A549 (cell line): ENCODE results near the gene MIOX. TPM values are rescaled to one million over a fixed set of nuclear protein-coding genes. Genes with fewer than 3 reads are reported as not detected.
A peak's percentile ranks its signal among the peaks of the same experiment; 100 is the strongest.

ENCODE experiments used
- ATAC-seq, 2 experiments: fragments of 200-7000 bp in 1 of 2; fragments of >200 bp in 1 of 2; cut with Nextera tagmentation in 1 of 2; cut with Tn5 transposase in 1 of 2; 3 replicates each; pipeline versions ENCODE4 v1.8.0 to v1.9.1; 2018 to 2020; ENCODE audit warnings: mild to moderate bottlenecking in 1 of 2, moderate library complexity in 1 of 2
- CTCF ChIA-PET: fragments of 300-600 bp; sonication (Branson Sonifier 250); formaldehyde crosslinking; extraction: SDS; loops from one replicate; lab custom pipeline; 2021; ENCODE audit warnings: antibody characterized with exemption, inconsistent platforms; lab: Yijun Ruan, JAX
- POLR2A ChIA-PET: fragments of 350-600 bp; formaldehyde crosslinking; extraction: SDS; loops from one replicate; lab custom pipeline; 2021; ENCODE audit warnings: antibody characterized with exemption, inconsistent platforms; lab: Yijun Ruan, JAX
- DNase-seq, 2 experiments: peaks; one replicate each; pipeline versions ENCODE4 v3.0.0 to v3.0.0-alpha.2; 2011 to 2016; ENCODE audit warnings: low read depth in 1 of 2, low spot score in 1 of 2
- FAIRE-seq: peaks from 2 replicates; lab custom pipeline; 2011; peaks lifted over from hg19 to GRCh38; lab: Jason Lieb, UNC
- H3K27ac ChIP-seq, 2 experiments: fragments of >200 bp; sonication (Bioruptor Twin); formaldehyde crosslinking; 3 replicates each; pipeline ENCODE4 v1.5.1; 2016 to 2017
- H3K4me1 ChIP-seq: fragments of >200 bp; sonication (Bioruptor Twin); formaldehyde crosslinking; 3 replicates; pipeline ENCODE4 v1.6.1; 2016
- H3K4me2 ChIP-seq: fragments of >200 bp; sonication (Bioruptor Twin); formaldehyde crosslinking; 3 replicates; pipeline ENCODE4 v1.6.1; 2016
- H3K4me3 ChIP-seq: fragments of >200 bp; sonication (Bioruptor Twin); formaldehyde crosslinking; 3 replicates; pipeline ENCODE4 v1.5.1; 2016
- H3K9me3 ChIP-seq: fragments of >200 bp; sonication (Bioruptor Twin); formaldehyde crosslinking; 3 replicates; pipeline ENCODE4 v1.6.1; 2016
- ATOH8 ChIP-seq: fragments of 250-450 bp; sonication (Bioruptor Pico); IDR thresholded peaks from 2 replicates; pipeline ENCODE4 v1.5.0; 2020; ENCODE audit warnings: low read depth, mild to moderate bottlenecking, moderate library complexity
- CBX2 ChIP-seq: fragments of 200-600 bp; sonication (generic); IDR thresholded peaks from 2 replicates; pipeline ENCODE4 v1.6.1; 2016; ENCODE audit warnings: low read depth, mild to moderate bottlenecking, borderline replicate concordance
- CBX8 ChIP-seq: fragments of 200-600 bp; sonication (generic); IDR thresholded peaks from 2 replicates; pipeline ENCODE4 v1.6.1; 2016
- CHD2 ChIP-seq: fragments of 150-350 bp; IDR thresholded peaks from 2 replicates; pipeline ENCODE4 v1.6.1; 2014; ENCODE audit warnings: low read length; ENCODE audit not compliant: partially characterized antibody
- EHF ChIP-seq: fragments of 250-450 bp; sonication (Bioruptor Pico); IDR thresholded peaks from 2 replicates; pipeline ENCODE4 v1.5.0; 2020; ENCODE audit warnings: mild to moderate bottlenecking
- EHMT2 ChIP-seq: fragments of 200-600 bp; sonication (generic); IDR thresholded peaks from 2 replicates; pipeline ENCODE4 v1.6.1; 2016; ENCODE audit warnings: antibody characterized with exemption, low read depth, mild to moderate bottlenecking, moderate library complexity
- ELK1 ChIP-seq: fragments of 150-350 bp; IDR thresholded peaks from 2 replicates; pipeline ENCODE4 v1.6.1; 2014; ENCODE audit warnings: low read depth, mild to moderate bottlenecking, low read length
- EP300 ChIP-seq, 2 experiments: fragments of >200 bp; sonication (Bioruptor Twin); formaldehyde crosslinking; IDR thresholded peaks; 2 replicates in 1 of 2; 3 replicates in 1 of 2; pipeline ENCODE4 v1.6.1; 2016 to 2017
- FOXS1 ChIP-seq: fragments of 250-450 bp; sonication (Bioruptor Pico); IDR thresholded peaks from 2 replicates; pipeline ENCODE4 v1.5.0; 2020; ENCODE audit warnings: mild to moderate bottlenecking, moderate library complexity
- HDAC2 ChIP-seq: fragments of 200-600 bp; sonication (generic); IDR thresholded peaks from 2 replicates; pipeline ENCODE4 v1.6.1; 2016
- HES2 ChIP-seq: fragments of >200 bp; sonication (Bioruptor Twin); formaldehyde crosslinking; IDR thresholded peaks from 2 replicates; pipeline ENCODE4 v1.6.1; 2016
- HOXA7 ChIP-seq: fragments of 250-450 bp; sonication (Bioruptor Pico); IDR thresholded peaks from 2 replicates; pipeline ENCODE4 v1.5.0; 2020; ENCODE audit warnings: mild to moderate bottlenecking, moderate library complexity
- HOXB13 ChIP-seq: fragments of 250-450 bp; sonication (Bioruptor Pico); IDR thresholded peaks from 2 replicates; pipeline ENCODE4 v1.5.0; 2020; ENCODE audit warnings: low read depth, mild to moderate bottlenecking, moderate library complexity
- JUN ChIP-seq, 2 experiments: fragments of >200 bp; sonication (Bioruptor Twin); formaldehyde crosslinking; IDR thresholded peaks; 2 replicates in 1 of 2; 3 replicates in 1 of 2; pipeline ENCODE4 v1.6.1; 2016 to 2017
- JUNB ChIP-seq: fragments of >200 bp; sonication (Bioruptor Twin); formaldehyde crosslinking; IDR thresholded peaks from 2 replicates; pipeline ENCODE4 v1.6.1; 2016
- MAFK ChIP-seq: fragments of 450-650 bp; IDR thresholded peaks from 2 replicates; pipeline ENCODE4 v1.6.1; 2014; ENCODE audit not compliant: partially characterized antibody
- MYC ChIP-seq: IDR thresholded peaks from 2 replicates; pipeline ENCODE4 v1.6.1; 2012; ENCODE audit warnings: mild to moderate bottlenecking, inconsistent platforms, low read length, improper control_type of control experiment, borderline replicate concordance
- NPAS2 ChIP-seq: fragments of 250-450 bp; sonication (Bioruptor Pico); IDR thresholded peaks from 2 replicates; pipeline ENCODE4 v1.8.0; 2022; ENCODE audit warnings: mild to moderate bottlenecking, moderate library complexity, borderline replicate concordance
- NR3C1 ChIP-seq: fragments of >200 bp; sonication (Bioruptor Twin); formaldehyde crosslinking; IDR thresholded peaks from 3 replicates; pipeline ENCODE4 v1.6.1; 2017
- PBX3 ChIP-seq: IDR thresholded peaks from 2 replicates; pipeline ENCODE4 v1.6.1; 2012
- POLR2AphosphoS2 ChIP-seq: conservative IDR thresholded peaks from 2 replicates; pipeline ENCODE4 v1.6.1; 2012; ENCODE audit warnings: low read length, improper control_type of control experiment, inconsistent platforms
- RAD21 ChIP-seq, 2 experiments: fragments of >200 bp in 1 of 2; sonication (Bioruptor Twin) in 1 of 2; formaldehyde crosslinking in 1 of 2; IDR thresholded peaks in 1 of 2; conservative IDR thresholded peaks in 1 of 2; 2 replicates in 1 of 2; 3 replicates in 1 of 2; pipeline ENCODE4 v1.6.1; 2012 to 2018; ENCODE audit warnings: inconsistent platforms in 1 of 2
- RARB ChIP-seq: fragments of 250-450 bp; sonication (Bioruptor Pico); IDR thresholded peaks from 2 replicates; pipeline ENCODE4 v1.8.0; 2021; ENCODE audit warnings: mild to moderate bottlenecking, moderate library complexity
- RNF2 ChIP-seq: fragments of 200-600 bp; sonication (generic); IDR thresholded peaks from 2 replicates; pipeline ENCODE4 v1.6.1; 2016; ENCODE audit warnings: low read depth, mild to moderate bottlenecking, antibody characterized with exemption, moderate library complexity, borderline replicate concordance
- SMC3 ChIP-seq: fragments of >200 bp; sonication (Bioruptor Twin); formaldehyde crosslinking; IDR thresholded peaks from 3 replicates; pipeline ENCODE4 v1.6.1; 2018; ENCODE audit warnings: inconsistent platforms
- SREBF2 ChIP-seq: fragments of 450-650 bp; IDR thresholded peaks from 2 replicates; pipeline ENCODE4 v1.6.1; 2014; ENCODE audit warnings: mild to moderate bottlenecking, moderate library complexity
- ZNF302 ChIP-seq: fragments of 250-450 bp; sonication (Bioruptor Pico); IDR thresholded peaks from 2 replicates; pipeline ENCODE4 v1.9.0; 2021; ENCODE audit warnings: inconsistent platforms, mild to moderate bottlenecking, moderate library complexity
- ZSCAN20 ChIP-seq: fragments of 250-450 bp; sonication (Bioruptor Pico); IDR thresholded peaks from 2 replicates; pipeline ENCODE4 v1.8.0; 2022; ENCODE audit warnings: mild to moderate bottlenecking, moderate library complexity
- WGBS: methylation state at CpG from one replicate; pipeline ENCODE4 v1.1.6; 2017; ENCODE audit errors: missing lambda C conversion rate; 5-methylcytosine and 5-hydroxymethylcytosine counted together
- polyA plus RNA-seq, 4 experiments: library from polyadenylated mRNA; depleted of rRNA in 3 of 4; stranded (reverse); fragments of >200 nt; fragmentation: RNase III in 1 of 4; extraction: RNeasy Plus Mini Kit Qiagen cat#74134 plus additional on column Dnase treatment in 1 of 4; gene quantifications; 2 replicates in 3 of 4; 3 replicates in 1 of 4; pipeline ENCODE4 v1.2.3, GENCODE V29; 2011 to 2017

Gene MIOX
- polyA plus RNA-seq, 2 of the 4 experiments (the other 2 are of a cell fraction), result 0.08 TPM; not detected in 1

GRCh38 chr22:50500452-50500851, 13.8 kb downstream of the MIOX start (continued):
- no peak for TF ChIP-seq POLR2AphosphoS2
- no peak for TF ChIP-seq HOXA7
- no peak for TF ChIP-seq CHD2

GRCh38 chr22:50502096-50502495, 15.4 kb downstream of the MIOX start:
- CTCF ChIA-PET, result interaction anchor here (0.9 to 1.2 kb wide), 3 partner anchors 61 to 160 kb away, joined by 3 to 5 read pairs (median 3); partner anchors contain the start of gene SYCE3
- no peak for TF ChIP-seq POLR2AphosphoS2
- TF ChIP-seq JUN (IDR thresholded peaks at IDR 0.05), result no peak
- no peak for TF ChIP-seq ZNF302 (CRISPR knock-in tag)
- no peak for TF ChIP-seq RAD21 (conservative IDR thresholded peaks at IDR 0.05 in 1 of 2, IDR thresholded peaks at IDR 0.05 in 1 of 2)
- no peak for TF ChIP-seq SREBF2
- TF ChIP-seq CBX2, result no peak
- no peak for TF ChIP-seq MYC
- TF ChIP-seq HES2, result no peak
- TF ChIP-seq NR3C1, result no peak
- TF ChIP-seq ATOH8 (CRISPR knock-in tag), result no peak
- no peak for TF ChIP-seq NPAS2 (CRISPR knock-in tag)
- TF ChIP-seq FOXS1 (CRISPR knock-in tag), result no peak
- no peak for TF ChIP-seq HOXA7
- POLR2A ChIA-PET, result no interaction called here
- Histone ChIP-seq H3K27ac (no peak overlapping the region), H3K4me3 (no peak overlapping the region), H3K4me2 (no peak overlapping the region), H3K4me1 (peaks cover 11% of the 10 kb centered on the region; the same call in 1 of the 3 replicates), H3K9me3 (no peaks in the 10 kb centered on the region)
- WGBS, result 87% methylated on average over 5 of the region's 6 CpGs
- FAIRE-seq, result no peak
- DNase-seq, result no peak
- no peak for ATAC-seq

- 81% methylated on average over 3 of the region's 24 CpGs for WGBS
- ChIA-PET CTCF (interaction anchor here (0.9 to 1.8 kb wide), 2 partner anchors 60 to 252 kb away, joined by 3 to 4 read pairs; partner anchors contain the start of genes HDAC10 and SYCE3), POLR2A (no interaction called here)
- H3K4me2 ChIP-seq, result no peak overlapping the region
- no peaks in the 10 kb centered on the region for H3K9me3 ChIP-seq
- no peak for TF ChIP-seq NR3C1
- no peak for TF ChIP-seq CBX8
- TF ChIP-seq MAFK, result no peak
- no peak for TF ChIP-seq ZSCAN20 (CRISPR knock-in tag)
- TF ChIP-seq FOXS1 (CRISPR knock-in tag), result no peak
- no peak for TF ChIP-seq EP300 (IDR thresholded peaks at IDR 0.05)
- no peak for FAIRE-seq
- H3K4me1 ChIP-seq, result peaks cover 11% of the 10 kb centered on the region; the same call in 1 of the 3 replicates
- ATAC-seq, result no peak
- DNase-seq, result no peak
- no peak overlapping the region for H3K4me3 ChIP-seq
- no peak overlapping the region for H3K27ac ChIP-seq
These were observed 16.2 kb downstream of the MIOX start for GRCh38 chr22:50502628-50503474.

GRCh38 chr22:50503475-50504145, 17.0 kb downstream of the MIOX start:
- CTCF ChIA-PET, result interaction anchor here (1.8 kb wide), 1 partner anchor 252 kb away, joined by 4 read pairs; the partner anchor contains the start of gene HDAC10
- POLR2A ChIA-PET, result no interaction called here
- TF ChIP-seq JUNB (no peak), ELK1 (no peak), EHMT2 (no peak), HOXB13 (CRISPR knock-in tag) (no peak), EHF (no peak), RNF2 (no peak), HDAC2 (no peak), SREBF2 (no peak), RAD21 (conservative IDR thresholded peaks at IDR 0.05 in 1 of 2, IDR thresholded peaks at IDR 0.05 in 1 of 2) (no peak), PBX3 (no peak), MAFK (no peak), SMC3 (no peak), RARB (CRISPR knock-in tag) (no peak), HES2 (no peak)
- ATAC-seq, result peak in 1 of 2 experiments; percentile 27; a peak in 2 of 6 replicates
- WGBS, result 100% methylated on average over 7 of the region's 26 CpGs
- Histone ChIP-seq H3K4me1 (peaks cover 7% of the 10 kb centered on the region; the same call in 1 of the 3 replicates), H3K4me2 (no peak overlapping the region), H3K4me3 (no peak overlapping the region), H3K9me3 (no peaks in the 10 kb centered on the region), H3K27ac (no peak overlapping the region)
- FAIRE-seq, result no peak
- DNase-seq, result no peak
